Mesendoderm (in vitro differentiated cells): Measurements from ENCODE around the gene PKDREJ.

ENCODE experiments used
- DNase-seq: peaks from one replicate; pipeline ENCODE4 v3.0.0; 2013
- H2AK5ac ChIP-seq: 2 replicates; pipeline ENCODE4 v1.6.1; 2013; ENCODE audit warnings: low read length, inconsistent platforms
- H2BK120ac ChIP-seq: 2 replicates; pipeline ENCODE4 v1.6.1; 2013; ENCODE audit warnings: low read depth, mild to moderate bottlenecking, low read length, moderate library complexity, mixed read lengths
- H2BK15ac ChIP-seq: replicated peaks from 2 replicates; pipeline ENCODE4 v1.6.1; 2013; ENCODE audit warnings: low read depth, mild to moderate bottlenecking, moderate library complexity
- H2BK5ac ChIP-seq: 2 replicates; pipeline ENCODE4 v1.6.1; 2013; ENCODE audit warnings: low read length, inconsistent platforms
- H3K18ac ChIP-seq: 2 replicates; pipeline ENCODE4 v1.6.1; 2013; ENCODE audit warnings: mild to moderate bottlenecking, low read length, mixed read lengths
- H3K23ac ChIP-seq: one replicate; pipeline ENCODE4 v1.6.1; 2013; ENCODE audit warnings: low read length
- H3K27ac ChIP-seq: 2 replicates; pipeline ENCODE4 v1.5.1; 2013; ENCODE audit warnings: low read depth, mild to moderate bottlenecking, inconsistent platforms, low read length, moderate library complexity
- H3K27me3 ChIP-seq: 2 replicates; pipeline ENCODE4 v1.6.1; 2013; ENCODE audit warnings: low read length, control low read depth, mild to moderate bottlenecking, inconsistent platforms; ENCODE audit not compliant: insufficient read depth, poor library complexity
- H3K36me3 ChIP-seq: 2 replicates; pipeline ENCODE4 v1.6.1; 2013; ENCODE audit warnings: low read length, inconsistent platforms; ENCODE audit not compliant: control insufficient read depth, insufficient read depth
- H3K4ac ChIP-seq: one replicate; pipeline ENCODE4 v1.6.1; 2013; ENCODE audit warnings: low read depth, mild to moderate bottlenecking, low read length, moderate library complexity
- H3K4me1 ChIP-seq: 2 replicates; pipeline ENCODE4 v1.6.1; 2013; ENCODE audit warnings: low read depth, low read length, inconsistent platforms; ENCODE audit not compliant: control insufficient read depth
- H3K4me2 ChIP-seq: 2 replicates; pipeline ENCODE4 v1.6.1; 2013; ENCODE audit warnings: low read length
- H3K4me3 ChIP-seq: 2 replicates; pipeline ENCODE4 v1.5.1; 2013; ENCODE audit warnings: mild to moderate bottlenecking, low read length
- H3K56ac ChIP-seq: one replicate; pipeline ENCODE4 v1.6.1; 2013; ENCODE audit warnings: low read length
- H3K79me1 ChIP-seq: 2 replicates; pipeline ENCODE4 v1.6.1; 2013; ENCODE audit warnings: low read length, inconsistent platforms
- H3K79me2 ChIP-seq: 2 replicates; pipeline ENCODE4 v1.6.1; 2013; ENCODE audit warnings: mild to moderate bottlenecking, low read length; ENCODE audit not compliant: control insufficient read depth, insufficient read depth
- H3K9ac ChIP-seq: 2 replicates; pipeline ENCODE4 v1.6.1; 2013; ENCODE audit warnings: low read length, inconsistent platforms
- H4K5ac ChIP-seq: one replicate; pipeline ENCODE4 v1.6.1; 2013; ENCODE audit warnings: low read length
- H4K8ac ChIP-seq: one replicate; pipeline ENCODE4 v1.6.1; 2013; ENCODE audit warnings: low read depth, mild to moderate bottlenecking, control low read depth, low read length, moderate library complexity
- WGBS: extraction: QIAGEN DNeasy Blood & Tissue Kit; methylation state at CpG from one replicate; pipeline ENCODE4 v1.1.7; 2013; ENCODE audit warnings: low lambda C conversion rate, missing lambda C conversion rate; ENCODE audit not compliant: insufficient coverage; ENCODE audit errors: extremely low coverage; 5-methylcytosine and 5-hydroxymethylcytosine counted together

The PKDREJ gene

DNA sequence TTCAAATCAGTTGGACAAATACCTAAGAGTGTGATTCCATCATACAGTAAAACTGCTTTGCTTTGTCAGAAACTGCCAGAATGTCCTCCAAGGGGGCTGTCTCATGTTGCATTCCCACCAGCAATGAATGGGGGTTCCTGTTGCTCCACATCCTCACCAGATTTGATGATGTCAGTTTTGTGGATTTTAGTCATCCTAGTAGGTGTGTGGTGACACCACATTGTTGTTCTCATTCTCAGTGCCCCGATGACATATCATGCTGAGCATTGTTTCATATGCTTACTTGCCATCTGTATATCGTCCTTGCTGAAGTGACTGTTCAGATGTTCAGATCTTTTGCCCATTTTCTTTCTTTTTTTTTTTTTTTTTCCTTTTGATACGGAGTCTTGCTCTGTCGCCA is 50.1 kb downstream of the PKDREJ start:
- Histone ChIP-seq H2BK120ac (no peak overlapping the region), H2AK5ac (no peak overlapping the region), H3K79me1 (no peaks in the 10 kb centered on the region), H3K79me2 (no peaks in the 10 kb centered on the region), H3K9ac (no peak overlapping the region), H3K4me3 (no peak overlapping the region), H3K27me3 (no peaks in the 10 kb centered on the region), H3K4ac (no peak overlapping the region), H2BK15ac (no peak overlapping the region), H2BK5ac (no peak overlapping the region), H3K23ac (no peak overlapping the region), H3K36me3 (no peaks in the 10 kb centered on the region), H4K5ac (no peak overlapping the region), H4K8ac (no peak overlapping the region), H3K56ac (no peak overlapping the region), H3K18ac (no peak overlapping the region), H3K27ac (no peak overlapping the region), H3K4me2 (no peak overlapping the region), H3K4me1 (no peaks in the 10 kb centered on the region)
- DNase-seq, result no peak
- WGBS, result no CpG with 5 or more reads among the region's 4 CpGs

DNA sequence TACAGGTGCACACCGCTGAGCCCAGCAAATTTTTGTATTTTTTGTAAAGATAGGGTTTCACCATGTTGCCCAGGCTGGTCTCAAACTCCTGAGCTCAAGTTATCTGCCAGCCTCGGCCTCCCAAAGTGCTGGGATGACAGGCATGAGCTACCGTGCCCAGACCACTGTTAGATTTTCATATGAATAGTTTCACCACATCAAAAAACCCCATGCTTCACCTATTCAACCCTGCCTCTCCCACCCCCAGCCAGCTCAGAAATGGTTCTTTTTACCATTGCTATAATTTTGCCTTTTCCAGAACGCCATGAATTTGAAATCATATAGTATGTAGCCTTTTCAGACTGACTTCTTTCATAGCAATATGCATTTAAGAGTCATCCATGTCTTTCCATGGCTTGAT is 50.9 kb downstream of the PKDREJ start:
- Histone ChIP-seq H3K4me1 (no peaks in the 10 kb centered on the region), H3K79me1 (no peaks in the 10 kb centered on the region), H2BK15ac (no peak overlapping the region), H3K9ac (no peak overlapping the region), H3K27me3 (no peaks in the 10 kb centered on the region), H3K4me3 (no peak overlapping the region), H4K5ac (no peak overlapping the region), H3K36me3 (no peaks in the 10 kb centered on the region), H3K4me2 (no peak overlapping the region), H2BK5ac (no peak overlapping the region), H3K56ac (no peak overlapping the region), H2AK5ac (no peak overlapping the region), H3K79me2 (no peaks in the 10 kb centered on the region), H3K18ac (no peak overlapping the region), H4K8ac (no peak overlapping the region), H3K4ac (no peak overlapping the region), H3K23ac (no peak overlapping the region), H2BK120ac (no peak overlapping the region), H3K27ac (no peak overlapping the region)
- no peak for DNase-seq
- no CpG with 5 or more reads among the region's 4 CpGs for WGBS

DNA sequence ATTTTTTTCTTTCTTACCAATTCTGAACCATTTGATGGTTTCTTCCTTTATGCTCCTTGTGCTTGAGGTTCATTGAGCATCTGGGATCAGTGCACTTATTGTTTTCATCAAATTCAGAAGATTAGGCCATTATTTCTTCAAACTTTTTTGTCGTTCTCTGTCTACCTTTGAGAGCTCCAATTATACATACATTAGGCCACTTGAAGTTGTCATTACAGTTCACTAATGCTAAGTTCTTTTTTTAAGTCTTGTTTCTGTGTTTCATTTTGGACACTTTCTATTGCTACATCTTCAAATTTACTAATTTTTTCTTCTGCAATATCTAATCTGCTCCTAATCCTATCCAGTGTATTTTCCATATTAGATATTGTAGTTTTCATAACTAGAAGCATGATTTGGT is 53.9 kb downstream of the PKDREJ start:
- no peak overlapping the region for H3K23ac ChIP-seq
- H3K27ac ChIP-seq, result no peak overlapping the region
- H3K4ac ChIP-seq, result no peak overlapping the region
- H3K27me3 ChIP-seq, result no peaks in the 10 kb centered on the region
- no peak overlapping the region for H4K5ac ChIP-seq
- H3K18ac ChIP-seq, result no peak overlapping the region
- H4K8ac ChIP-seq, result no peak overlapping the region
- H3K4me1 ChIP-seq, result no peaks in the 10 kb centered on the region
- no peaks in the 10 kb centered on the region for H3K79me2 ChIP-seq
- no peak overlapping the region for H3K9ac ChIP-seq
- no peak overlapping the region for H3K4me2 ChIP-seq
- H2BK15ac ChIP-seq, result no peak overlapping the region
- H2AK5ac ChIP-seq, result no peak overlapping the region
- no peak overlapping the region for H3K4me3 ChIP-seq
- no peak overlapping the region for H2BK5ac ChIP-seq
- H3K56ac ChIP-seq, result no peak overlapping the region
- H3K79me1 ChIP-seq, result no peaks in the 10 kb centered on the region
- no peaks in the 10 kb centered on the region for H3K36me3 ChIP-seq
- no peak overlapping the region for H2BK120ac ChIP-seq
- DNase-seq, result no peak
- WGBS, result no CpG with 5 or more reads among the region's 1 CpG
